Activated CD4-positive, alpha-beta T cell treated with anti-CD3 and anti-CD28 coated beads, Interleukin-2, Interleukin-6, amounts not matched to agents 100 ng/mL and 50 ng/mL, durations not matched to agents 16 hours and 8 hours (primary cell): ENCODE measurements around the gene ZNHIT6.
A peak's percentile ranks its signal among the peaks of the same experiment; 100 is the strongest.
"Not testable (repeated sequence)": the region's sequence is repeated elsewhere in the genome, so short reads cannot be mapped to it uniquely, and the experiment has no call there.

Experiments
- DNase-seq: peaks from one replicate; pipeline ENCODE4 v3.0.0-alpha.2; 2020

ZNHIT6 gene

GRCh38 chr1:85663382-85663781 is 44.9 kb downstream of the ZNHIT6 start:
- DNase-seq = no peak

GRCh38 chr1:85661767-85662166 is 46.5 kb downstream of the ZNHIT6 start:
- no peak for DNase-seq

- DNase-seq = no peak
Observed at GRCh38 chr1:85660541-85660940, 47.7 kb downstream of the ZNHIT6 start.

DNA sequence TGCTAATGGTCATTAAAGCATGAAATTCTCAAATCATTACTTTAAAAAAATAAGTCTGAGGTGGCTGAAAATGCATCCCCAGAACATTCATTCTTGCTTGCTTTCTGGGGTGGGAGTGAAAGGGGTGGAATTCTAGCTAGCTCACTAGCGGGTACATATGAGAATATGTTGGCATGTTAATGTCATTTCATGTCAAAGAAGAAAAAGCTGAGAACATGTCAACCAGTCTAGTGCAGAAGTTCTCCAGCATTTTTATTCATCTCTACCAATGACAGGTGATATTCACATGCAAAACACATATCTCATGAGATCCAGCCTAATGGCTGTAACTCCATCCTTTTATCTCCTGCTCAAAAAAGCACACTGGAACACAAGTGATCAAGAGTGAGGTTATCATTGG is 49.1 kb downstream of the ZNHIT6 start:
- DNase-seq = no peak

- DNase-seq = no peak
Observed at GRCh38 chr1:85656948-85657347, 51.3 kb downstream of the ZNHIT6 start.

- DNase-seq = no peak
Observed at GRCh38 chr1:85656256-85656655, 52.0 kb downstream of the ZNHIT6 start.

DNA sequence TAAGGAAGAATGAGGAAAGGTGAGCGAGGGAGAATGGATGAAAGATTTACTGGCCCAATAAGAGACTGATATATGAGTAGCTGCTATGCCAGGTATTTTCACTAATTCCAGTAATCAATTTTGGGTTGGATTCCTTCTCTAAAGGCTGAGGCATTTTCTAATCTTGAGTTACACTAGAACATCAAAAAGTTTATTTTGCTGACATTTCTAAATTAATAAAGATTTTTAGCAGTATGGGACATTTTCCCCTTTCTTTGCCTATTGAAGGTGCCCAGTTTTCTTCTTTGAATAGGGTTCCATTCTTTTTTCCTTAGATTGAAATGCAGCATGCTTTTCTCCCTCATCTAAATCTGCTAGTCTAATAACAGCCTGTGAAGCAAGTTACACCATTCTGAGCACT is 52.9 kb downstream of the ZNHIT6 start:
- no peak for DNase-seq

DNA sequence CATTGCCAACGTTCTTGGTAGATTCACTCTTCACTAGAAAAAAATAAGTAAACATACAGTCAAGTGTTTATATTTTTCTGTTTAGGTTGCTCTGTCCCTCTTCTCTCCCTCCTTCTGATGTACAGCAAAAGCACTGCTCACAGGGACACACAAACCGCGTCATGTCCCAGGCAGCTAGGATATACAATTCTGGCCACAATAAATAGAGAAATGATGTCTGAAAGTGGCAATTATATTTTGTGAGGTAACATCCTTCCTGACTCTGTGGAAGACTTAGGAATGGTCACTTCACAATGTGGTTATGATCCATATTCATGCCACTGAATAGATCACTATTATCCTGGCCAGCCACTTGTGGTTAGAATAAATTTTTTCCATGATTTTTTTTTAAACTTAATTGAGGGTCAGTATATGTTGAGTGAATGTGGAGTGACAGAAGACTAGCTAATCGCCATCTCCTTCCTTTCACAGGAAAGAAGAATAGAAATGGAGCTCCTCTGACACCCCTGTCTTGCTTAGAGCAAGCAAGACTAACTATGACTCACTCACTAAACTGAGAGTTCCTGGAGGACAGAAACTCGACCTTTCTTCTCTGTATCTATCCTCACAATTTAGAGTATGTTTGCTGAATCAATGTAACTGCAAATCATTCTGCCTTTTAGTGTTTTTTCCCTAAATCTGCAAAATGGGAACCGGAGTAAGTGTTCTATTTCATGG is 54.0 kb downstream of the ZNHIT6 start:
- peak; percentile 3 for DNase-seq

DNA sequence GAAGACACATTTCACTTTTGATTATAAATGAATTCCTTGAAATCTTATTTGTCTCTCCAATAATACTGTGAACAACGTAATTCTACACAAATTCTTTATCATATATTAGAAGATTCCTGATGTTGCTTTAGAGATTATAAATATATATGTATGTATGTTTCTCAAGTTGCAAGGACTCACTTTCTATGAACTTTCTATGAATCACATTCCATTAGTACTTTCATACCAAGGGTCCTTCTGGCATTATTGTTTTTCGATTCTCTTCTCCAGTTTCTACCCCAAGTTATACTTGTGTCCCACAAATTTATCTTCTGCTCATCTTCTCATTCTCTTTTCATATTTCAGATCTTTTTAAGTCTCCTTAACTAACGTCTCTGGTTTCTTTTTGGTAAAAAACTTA is 55.9 kb downstream of the ZNHIT6 start:
- DNase-seq = no peak

DNA sequence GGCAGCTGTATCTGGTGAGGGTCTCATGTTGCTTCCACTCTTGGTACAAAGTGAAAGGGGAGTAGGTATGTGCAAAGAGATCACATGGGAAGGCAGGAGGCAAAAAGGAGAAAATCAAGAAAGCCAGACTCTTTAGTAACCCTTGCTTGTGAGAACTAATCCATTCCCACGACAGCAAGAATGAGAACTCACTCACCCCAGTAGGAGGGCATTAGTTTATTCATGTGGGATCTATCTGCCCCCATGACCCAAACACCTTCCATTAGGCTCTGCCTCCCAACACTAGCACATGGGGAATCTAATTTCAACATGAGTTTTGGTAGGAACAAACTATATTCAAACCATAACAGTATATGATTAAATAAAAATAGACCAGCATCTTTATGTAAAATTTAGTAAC is 57.6 kb downstream of the ZNHIT6 start:
- DNase-seq = no peak

DNA sequence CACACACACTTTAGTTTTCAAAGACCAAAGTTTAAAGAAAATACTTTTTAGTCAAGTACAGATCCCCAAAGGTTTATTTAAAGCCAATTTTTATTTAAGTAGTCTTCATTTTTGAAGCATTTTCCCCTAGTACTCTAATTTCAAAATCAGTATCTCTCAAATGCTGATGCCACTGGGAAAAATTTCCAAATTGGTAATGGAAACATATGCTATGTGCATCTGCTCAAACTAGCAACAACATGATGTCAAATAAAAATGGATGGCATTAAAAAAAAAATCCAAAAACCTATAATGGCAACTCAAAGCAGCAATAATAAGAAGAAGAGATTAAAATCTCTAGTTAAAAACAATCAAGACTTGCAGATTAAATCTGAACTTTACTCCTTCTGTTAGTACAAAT is 58.6 kb downstream of the ZNHIT6 start:
- no peak for DNase-seq

GRCh38 chr1:85641598-85642556 is 66.4 kb downstream of the ZNHIT6 start:
- DNase-seq = not testable (repeated sequence)

- DNase-seq = not testable (repeated sequence)
Observed at GRCh38 chr1:85639920-85640319, 68.3 kb downstream of the ZNHIT6 start.

DNA sequence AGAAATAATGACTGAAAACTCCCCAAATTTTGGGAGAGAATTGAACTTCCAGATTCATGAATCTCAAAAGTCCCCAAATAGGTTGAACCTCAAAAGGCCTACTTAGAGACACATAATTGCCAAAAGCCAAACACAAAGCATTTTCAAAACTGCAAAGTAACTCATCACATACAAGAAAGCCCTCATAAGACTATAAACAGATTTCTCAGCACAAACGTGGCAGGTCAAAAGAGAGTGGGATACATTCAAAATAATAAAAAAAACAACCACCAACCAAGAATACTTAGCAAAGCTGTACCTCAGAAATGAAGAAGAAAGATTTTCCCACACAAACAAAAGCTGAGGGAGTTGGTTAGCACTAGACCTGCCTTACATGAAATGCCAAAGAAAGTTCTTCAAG is 69.8 kb downstream of the ZNHIT6 start:
- DNase-seq = no peak

DNA sequence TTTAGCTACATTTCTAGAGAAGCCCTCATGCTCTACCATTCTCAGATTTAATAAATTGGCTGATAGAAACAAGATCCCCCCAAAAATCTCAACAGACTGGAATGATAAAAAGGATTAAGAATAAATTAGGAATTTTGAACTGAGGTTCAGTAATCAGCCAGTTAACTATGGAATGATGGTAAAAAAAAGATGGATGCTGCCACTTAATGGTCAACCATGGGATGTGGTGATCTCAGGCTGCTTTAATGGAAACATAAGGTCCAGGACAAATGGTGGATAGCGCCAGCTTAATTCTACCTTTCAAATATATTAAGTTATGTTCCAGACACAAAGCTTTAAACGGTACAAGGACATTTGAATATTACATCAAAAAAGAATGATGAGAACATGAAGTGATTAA is 77.7 kb downstream of the ZNHIT6 start:
- no peak for DNase-seq

DNA sequence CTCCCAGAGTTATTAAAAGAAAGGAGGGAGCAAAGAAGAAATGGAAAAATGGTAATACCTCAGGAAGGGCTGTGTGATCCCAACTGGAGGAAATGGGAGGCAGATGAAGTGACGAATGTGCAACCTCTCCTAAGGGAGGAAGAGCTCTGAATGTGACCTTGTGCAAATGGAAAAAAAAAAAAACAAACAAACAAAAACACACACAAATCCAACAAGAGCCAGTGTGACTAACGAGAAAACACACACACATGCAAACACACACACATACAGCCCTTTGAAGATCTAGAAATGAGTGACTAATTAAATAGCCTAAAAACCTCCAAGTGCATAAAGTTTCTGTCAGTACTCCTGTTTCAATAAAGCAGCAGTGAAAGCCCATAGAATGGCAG is 78.7 kb downstream of the ZNHIT6 start:
- DNase-seq = no peak

DNA sequence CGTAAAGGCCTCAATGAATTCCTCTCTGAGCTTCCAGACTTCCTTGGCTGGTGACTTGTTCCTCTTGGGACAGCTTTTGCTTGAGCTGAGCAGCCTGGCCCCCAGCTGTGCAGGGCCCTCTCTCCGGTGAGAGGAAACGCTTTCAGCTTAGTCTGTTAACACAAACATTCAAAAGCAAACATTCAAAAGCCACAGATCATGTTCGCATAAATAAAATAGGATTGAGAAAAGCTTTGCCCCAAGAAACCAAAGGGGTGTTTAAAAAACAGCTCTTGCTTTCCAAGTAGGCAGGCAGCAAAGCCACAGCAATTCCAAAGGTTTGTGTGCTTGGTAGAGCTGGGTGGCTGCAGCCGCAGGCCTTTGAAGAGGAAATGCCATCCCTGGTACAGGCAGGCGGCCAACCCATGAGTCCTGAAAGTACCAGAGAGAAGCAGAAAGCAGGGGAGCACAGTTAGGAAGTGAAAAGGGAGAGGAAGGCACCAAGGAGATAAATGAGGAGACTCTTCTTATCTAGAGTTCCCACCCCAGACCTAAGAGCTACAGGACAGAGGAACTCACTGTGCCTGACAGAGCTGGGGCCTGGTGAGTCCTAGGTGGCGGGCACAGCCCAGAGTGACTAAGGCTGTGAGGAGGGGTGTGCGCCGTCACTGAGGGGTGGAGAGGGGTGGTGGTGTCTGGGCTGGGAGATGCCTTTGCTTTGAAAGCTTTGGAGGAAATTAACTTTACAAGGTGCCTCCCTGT is 79.3 kb downstream of the ZNHIT6 start:
- no peak for DNase-seq

- DNase-seq = no peak
Observed at GRCh38 chr1:85626818-85627217, 81.4 kb downstream of the ZNHIT6 start.

DNA sequence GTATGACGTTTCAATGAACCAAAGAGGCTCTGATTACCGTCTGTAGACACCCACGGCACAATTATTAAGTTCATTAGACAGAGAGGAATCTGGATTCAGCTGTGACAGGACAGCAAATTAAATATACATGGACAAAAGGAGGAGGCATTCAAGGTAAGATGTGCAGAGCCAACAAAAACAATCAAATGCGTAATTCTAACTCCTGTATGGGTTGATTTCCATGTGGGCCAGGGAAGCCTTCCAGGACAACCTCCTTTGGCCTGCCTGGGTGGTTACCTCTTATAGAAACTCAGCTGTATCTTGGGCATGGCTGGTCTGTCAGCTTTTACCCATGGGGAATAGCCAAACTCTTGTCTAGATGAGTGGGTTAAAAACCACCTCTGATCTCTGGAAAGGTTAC is 83.9 kb downstream of the ZNHIT6 start:
- DNase-seq = no peak

DNA sequence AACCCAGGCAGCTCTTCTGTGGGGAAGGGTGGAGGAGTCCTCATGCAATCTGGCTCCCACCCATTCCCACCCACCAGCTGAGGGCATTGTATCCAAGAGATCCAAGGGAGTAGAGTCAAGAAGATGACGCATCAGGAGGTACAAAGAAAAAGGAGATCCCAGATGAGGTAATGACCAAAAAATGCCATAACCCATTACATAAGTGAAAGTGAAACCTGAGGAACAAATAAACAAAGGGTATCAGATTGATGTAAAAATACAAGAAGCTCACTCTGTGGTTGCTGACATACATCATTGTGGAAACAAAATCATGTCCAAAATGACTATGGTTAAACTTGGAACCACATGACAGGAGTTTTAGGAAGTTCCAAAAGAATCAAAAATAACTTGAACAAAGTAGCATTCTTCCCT is 85.2 kb downstream of the ZNHIT6 start:
- peak; percentile 8 for DNase-seq

DNA sequence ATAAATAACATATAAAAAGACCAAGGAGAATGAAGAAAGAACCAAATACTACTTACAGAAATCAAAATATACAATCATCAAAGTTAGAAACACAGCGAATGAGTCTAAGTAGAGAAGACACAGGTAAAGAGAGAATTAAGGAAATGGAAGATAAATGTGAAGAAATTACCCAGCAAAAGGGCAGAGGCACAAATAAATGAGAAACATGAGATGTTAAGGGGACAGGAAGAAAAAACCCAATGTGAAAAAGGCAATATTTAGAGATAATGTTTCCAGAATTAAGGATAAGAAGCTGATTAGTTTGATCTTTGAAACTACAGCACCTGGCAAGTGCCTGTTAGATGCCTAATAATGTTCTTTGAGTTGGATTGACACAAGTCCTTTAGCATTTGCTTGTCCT is 86.8 kb downstream of the ZNHIT6 start:
- DNase-seq = no peak

GRCh38 chr1:85617633-85618100 is 90.6 kb downstream of the ZNHIT6 start:
- DNase-seq = no peak

- DNase-seq = no peak
Observed at GRCh38 chr1:85616736-85617135, 91.5 kb downstream of the ZNHIT6 start.

GRCh38 chr1:85616364-85616705 is 91.9 kb downstream of the ZNHIT6 start:
- no peak for DNase-seq
